ENCODE measurements around the gene CEP85L.

DNA sequence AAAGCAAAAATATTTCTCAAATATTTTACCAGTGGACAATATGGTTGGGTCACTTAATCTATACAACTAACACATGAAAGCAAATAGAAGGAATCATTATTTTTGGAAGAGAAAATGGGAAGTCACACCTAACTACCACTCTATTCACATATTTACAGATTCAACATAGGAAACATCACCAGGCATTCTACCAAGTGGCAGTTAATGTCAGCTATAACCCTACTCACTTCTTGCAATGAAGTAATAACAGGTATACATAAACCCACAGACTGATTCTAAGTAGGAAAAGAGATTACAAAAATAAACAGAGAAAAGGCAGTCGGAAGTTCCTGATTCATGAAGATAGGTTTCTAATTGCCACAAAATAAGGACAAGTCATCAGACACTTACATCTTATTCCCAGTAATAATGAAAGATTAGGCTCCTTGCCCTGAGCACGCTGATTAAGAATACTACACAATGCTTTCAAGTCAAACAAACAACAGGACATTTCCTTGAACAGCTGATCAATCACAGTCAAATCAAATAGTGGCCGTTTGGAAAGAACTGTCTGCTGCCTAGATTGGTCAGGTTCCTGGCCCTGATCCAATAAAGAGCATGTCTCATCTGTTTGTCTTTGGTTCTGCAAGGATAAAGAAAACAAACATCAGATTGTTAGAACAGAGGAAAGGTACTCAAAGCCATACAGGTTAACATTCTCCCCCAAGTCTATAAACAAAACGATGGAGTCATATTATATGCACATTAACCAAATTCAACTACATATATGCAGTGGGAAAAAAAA lies 182.5 kb downstream of the CEP85L start:
- no peak for TF ChIP-seq CTCF (IDR thresholded peaks at IDR 0.05)
- no peak for TF ChIP-seq POLR2A (IDR thresholded peaks at IDR 0.05; ENCODE audit: low read depth)
- TF ChIP-seq POLR2AphosphoS5 (IDR thresholded peaks at IDR 0.05), result no peak
- no peak for TF ChIP-seq EP300 (IDR thresholded peaks at IDR 0.05)
